H1 (cell line): ENCODE results near the gene MTG1.

Experiments
- CHD2 ChIP-seq: IDR thresholded peaks from 2 replicates; pipeline ENCODE4 v1.6.1; 2012; ENCODE audit warnings: low read length, improper control_type of control experiment
- EGR1 ChIP-seq: IDR thresholded peaks from 2 replicates; pipeline ENCODE4 v1.6.1; 2011; ENCODE audit warnings: low read depth, low read length, borderline replicate concordance
- JUND ChIP-seq: IDR thresholded peaks from 2 replicates; pipeline ENCODE4 v1.6.1; 2011; ENCODE audit warnings: mild to moderate bottlenecking, improper control_type of control experiment, low read length
- RAD21 ChIP-seq, 2 experiments: IDR thresholded peaks in 1 of 2; conservative IDR thresholded peaks in 1 of 2; 2 replicates each; pipeline ENCODE4 v1.6.1; 2011; ENCODE audit warnings: low read depth in 2 of 2, low read length in 2 of 2, improper control_type of control experiment in 1 of 2, inconsistent platforms in 1 of 2, mild to moderate bottlenecking in 1 of 2, moderate library complexity in 1 of 2
- TF ChIP-seq, protein P1 (sequence below), 3 experiments: IDR thresholded peaks; 1 replicate in 2 of 3; 2 replicates in 1 of 3; pipeline versions ENCODE4 v1.5.1 to v1.6.1; 2011; ENCODE audit warnings: low read length in 3 of 3, mild to moderate bottlenecking in 3 of 3, inconsistent platforms in 2 of 3, low read depth in 1 of 3, moderate library complexity in 1 of 3; ENCODE audit not compliant: insufficient read depth in 1 of 3; ENCODE audit errors: control extremely low read depth in 1 of 3

DNA sequence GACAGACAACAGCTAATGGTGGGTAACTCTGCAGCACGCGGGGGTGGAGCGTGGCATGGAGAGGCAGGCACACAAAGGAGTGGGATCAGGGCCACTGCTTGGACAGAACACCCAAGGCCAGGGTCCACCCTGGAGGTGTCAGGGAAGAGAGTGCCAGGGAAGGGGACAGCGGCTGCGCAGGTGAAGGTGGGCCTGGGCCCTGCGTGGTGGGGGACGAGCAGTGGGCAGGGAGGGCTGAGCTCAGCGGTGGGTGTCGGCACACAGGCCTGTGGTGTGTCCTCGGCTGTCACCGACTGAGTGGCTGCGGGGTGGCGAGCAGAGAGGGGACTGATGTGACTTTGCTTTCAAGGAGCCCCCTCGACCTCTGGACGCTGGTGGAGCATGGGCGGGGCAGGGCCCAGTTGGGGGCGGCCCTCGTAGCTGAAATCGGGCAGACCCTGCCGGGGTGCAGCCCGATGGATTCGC is 51.3 kb downstream of the MTG1 start:
- TF ChIP-seq, protein P1, sequence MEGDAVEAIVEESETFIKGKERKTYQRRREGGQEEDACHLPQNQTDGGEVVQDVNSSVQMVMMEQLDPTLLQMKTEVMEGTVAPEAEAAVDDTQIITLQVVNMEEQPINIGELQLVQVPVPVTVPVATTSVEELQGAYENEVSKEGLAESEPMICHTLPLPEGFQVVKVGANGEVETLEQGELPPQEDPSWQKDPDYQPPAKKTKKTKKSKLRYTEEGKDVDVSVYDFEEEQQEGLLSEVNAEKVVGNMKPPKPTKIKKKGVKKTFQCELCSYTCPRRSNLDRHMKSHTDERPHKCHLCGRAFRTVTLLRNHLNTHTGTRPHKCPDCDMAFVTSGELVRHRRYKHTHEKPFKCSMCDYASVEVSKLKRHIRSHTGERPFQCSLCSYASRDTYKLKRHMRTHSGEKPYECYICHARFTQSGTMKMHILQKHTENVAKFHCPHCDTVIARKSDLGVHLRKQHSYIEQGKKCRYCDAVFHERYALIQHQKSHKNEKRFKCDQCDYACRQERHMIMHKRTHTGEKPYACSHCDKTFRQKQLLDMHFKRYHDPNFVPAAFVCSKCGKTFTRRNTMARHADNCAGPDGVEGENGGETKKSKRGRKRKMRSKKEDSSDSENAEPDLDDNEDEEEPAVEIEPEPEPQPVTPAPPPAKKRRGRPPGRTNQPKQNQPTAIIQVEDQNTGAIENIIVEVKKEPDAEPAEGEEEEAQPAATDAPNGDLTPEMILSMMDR (IDR thresholded peaks at IDR 0.05; ENCODE audit: control extremely low read depth in 1 of 3, insufficient read depth in 1 of 3, low read depth in 1 of 3, low read length in 3 of 3), result no peak
- TF ChIP-seq RAD21 (IDR thresholded peaks at IDR 0.05 in 1 of 2, conservative IDR thresholded peaks at IDR 0.05 in 1 of 2; ENCODE audit: low read depth in 2 of 2, low read length in 2 of 2), result no peak
- TF ChIP-seq CHD2, result no peak
- no peak for TF ChIP-seq EGR1
- TF ChIP-seq JUND, result no peak
